K562 (cell line): ENCODE measurements around the gene TRNAU1AP. TPM values are rescaled to one million over a fixed set of nuclear protein-coding genes. Genes with fewer than 3 reads are reported as not detected.

ENCODE experiments used
- C11orf30 ChIP-seq: fragments of 450-650 bp; IDR thresholded peaks from 2 replicates; pipeline ENCODE4 v1.6.1; 2016; ENCODE audit warnings: low read depth, mild to moderate bottlenecking
- E2F6 ChIP-seq, 2 experiments: IDR thresholded peaks; 2 replicates each; pipeline ENCODE4 v1.6.1; 2011; ENCODE audit warnings: borderline replicate concordance in 1 of 2, control low read depth in 1 of 2, low read depth in 1 of 2, low read length in 1 of 2, mild to moderate bottlenecking in 1 of 2, mixed read lengths in 1 of 2, moderate library complexity in 1 of 2; ENCODE audit not compliant: insufficient read depth in 1 of 2, insufficient read length in 1 of 2, poor library complexity in 1 of 2, severe bottlenecking in 1 of 2; ENCODE audit errors: extremely low read depth in 1 of 2
- EWSR1 ChIP-seq: fragments of 450-650 bp; IDR thresholded peaks from 2 replicates; pipeline ENCODE4 v1.6.1; 2018; ENCODE audit warnings: borderline replicate concordance, mild to moderate bottlenecking, low read depth, moderate library complexity; ENCODE audit not compliant: partially characterized antibody
- ID3 ChIP-seq, 2 experiments: fragments of 250-450 bp in 1 of 2; fragments of 450-650 bp in 1 of 2; sonication (Bioruptor Pico) in 1 of 2; IDR thresholded peaks; 2 replicates each; pipeline versions ENCODE4 v1.6.1 to v1.8.0; 2016 to 2021; ENCODE audit warnings: mild to moderate bottlenecking in 2 of 2, moderate library complexity in 2 of 2, missing compliant biosample characterization in 1 of 2, missing genetic modification characterization in 1 of 2
- KAT7 ChIP-seq: sonication (generic); formaldehyde crosslinking; IDR thresholded peaks from 2 replicates; pipeline ENCODE4 v1.8.0; 2022; ENCODE audit warnings: missing genetic modification reagents, mild to moderate bottlenecking, borderline replicate concordance
- MAX ChIP-seq: sonication (generic); formaldehyde crosslinking; IDR thresholded peaks from 2 replicates; pipeline ENCODE4 v1.9.0; 2022; ENCODE audit warnings: mild to moderate bottlenecking, missing genetic modification reagents
- NR4A1 ChIP-seq, 2 experiments: fragments of 250-450 bp in 1 of 2; fragments of 450-650 bp in 1 of 2; sonication (Bioruptor Pico) in 1 of 2; IDR thresholded peaks; 2 replicates each; pipeline versions ENCODE4 v1.4.0 to v1.6.1; 2016 to 2020; ENCODE audit warnings: mild to moderate bottlenecking in 2 of 2, missing compliant biosample characterization in 1 of 2, missing genetic modification characterization in 1 of 2, moderate library complexity in 1 of 2
- SETDB1 ChIP-seq: IDR thresholded peaks from one replicate; pipeline ENCODE4 v1.6.1; 2012; ENCODE audit warnings: low read length, control low read depth, inconsistent platforms
- SMARCA4 ChIP-seq: fragments of 450-650 bp; IDR thresholded peaks from 2 replicates; pipeline ENCODE4 v1.6.1; 2016
- SREBF1 ChIP-seq: fragments of 150-350 bp; IDR thresholded peaks from 2 replicates; pipeline ENCODE4 v1.6.1; 2014; ENCODE audit warnings: antibody characterized with exemption, low read depth, low read length, borderline replicate concordance
- SREBF2 ChIP-seq: sonication (generic); formaldehyde crosslinking; IDR thresholded peaks from 2 replicates; pipeline ENCODE4 v1.4.0; 2020; ENCODE audit warnings: mild to moderate bottlenecking, missing genetic modification reagents
- TEAD4 ChIP-seq, 2 experiments: sonication (generic) in 1 of 2; formaldehyde crosslinking in 1 of 2; IDR thresholded peaks; 2 replicates each; pipeline versions ENCODE4 v1.6.1 to v1.8.0; 2012 to 2022; ENCODE audit warnings: borderline replicate concordance in 1 of 2, inconsistent platforms in 1 of 2, low read length in 1 of 2, mild to moderate bottlenecking in 1 of 2, missing genetic modification reagents in 1 of 2
- TRIM28 ChIP-seq: fragments of 450-650 bp; IDR thresholded peaks from 2 replicates; pipeline ENCODE4 v1.6.1; 2017
- TSC22D4 ChIP-seq: fragments of 450-650 bp; IDR thresholded peaks from 2 replicates; pipeline ENCODE4 v1.6.1; 2016; ENCODE audit warnings: missing genetic modification characterization, missing biosample characterization, control low read depth
- XRCC4 ChIP-seq: IDR thresholded peaks from one replicate; pipeline ENCODE4 v1.6.1; 2011; ENCODE audit not compliant: insufficient read depth, insufficient read length; ENCODE audit errors: extremely low read depth
- YBX1 ChIP-seq: fragments of 450-650 bp; IDR thresholded peaks from 2 replicates; pipeline ENCODE4 v1.7.1; 2016; ENCODE audit warnings: mild to moderate bottlenecking
- ZBTB2 ChIP-seq: fragments of 450-650 bp; IDR thresholded peaks from 2 replicates; pipeline ENCODE4 v1.6.1; 2016; ENCODE audit warnings: antibody characterized with exemption
- ZNF347 ChIP-seq: fragments of 450-650 bp; formaldehyde crosslinking; IDR thresholded peaks from 2 replicates; pipeline ENCODE4 v1.4.0; 2020; ENCODE audit warnings: low read depth, mild to moderate bottlenecking, moderate library complexity
- ZNF444 ChIP-seq: fragments of 250-450 bp; sonication (Bioruptor Pico); IDR thresholded peaks from 2 replicates; pipeline ENCODE4 v1.4.0; 2020; ENCODE audit warnings: mild to moderate bottlenecking, moderate library complexity
- ZNF76 ChIP-seq: fragments of 250-450 bp; sonication (Bioruptor Pico); IDR thresholded peaks from 2 replicates; pipeline ENCODE4 v1.4.0; 2020; ENCODE audit warnings: mild to moderate bottlenecking, moderate library complexity, borderline replicate concordance
- ZNF766 ChIP-seq: fragments of 200-800 bp; sonication (Bioruptor generic); conservative IDR thresholded peaks from 2 replicates; pipeline ENCODE4 v1.6.1; 2016; ENCODE audit warnings: missing genetic modification characterization, missing compliant biosample characterization
- polyA plus RNA-seq, 8 experiments: library from polyadenylated mRNA; depleted of rRNA in 4 of 8; stranded (reverse) in 5 of 8; unstranded in 3 of 8; fragments of >200 nt; fragmentation: Nextera tagmentation in 2 of 8; fragmentation: Illumina TruSeq in 1 of 8; extraction: Ambion mirVana in 2 of 8; extraction: Trizol in 1 of 8; gene quantifications; 2 replicates each; pipeline versions ENCODE4 v1.2.1 to v1.2.3, GENCODE V29; 2011 to 2014; ENCODE audit warnings: inconsistent platforms in 1 of 8, missing spikeins in 1 of 8
- total RNA-seq, 7 experiments: library from RNA; depleted of rRNA in 6 of 7; stranded (reverse); fragments of >200 nt in 6 of 7; fragmentation: Illumina TruSeq in 2 of 7; extraction: Trizol in 2 of 7; gene quantifications; 2 replicates each; pipeline versions ENCODE4 v1.2.1 to v1.2.3, GENCODE V29; 2011 to 2021; ENCODE audit warnings: low replicate concordance in 1 of 7
- TF ChIP-seq, protein P1 (sequence below): sonication (generic); formaldehyde crosslinking; IDR thresholded peaks from 2 replicates; pipeline ENCODE4 v1.4.0; 2020; ENCODE audit warnings: mild to moderate bottlenecking, missing genetic modification reagents

Gene TRNAU1AP
- total and polyA plus RNA-seq, 9 of the 15 experiments (the other 6 are each of a cell fraction or from before 2014, with no cell fraction given): 34.9 to 110 (median 46.3) TPM

GRCh38 chr1:28518745-28519341, 34.0 kb upstream of the TRNAU1AP start (continued):
- no peak for TF ChIP-seq EWSR1
- no peak for TF ChIP-seq ZNF766 (CRISPR knock-in tag)
- no peak for TF ChIP-seq NR4A1 (CRISPR knock-in tag; IDR thresholded peaks at IDR 0.05)
- TF ChIP-seq NR4A1 (tag; IDR thresholded peaks at IDR 0.05): peak; percentile 30; the same call in 1 of the 2 replicates
- TF ChIP-seq ZNF347: no peak
- TF ChIP-seq, protein P1, sequence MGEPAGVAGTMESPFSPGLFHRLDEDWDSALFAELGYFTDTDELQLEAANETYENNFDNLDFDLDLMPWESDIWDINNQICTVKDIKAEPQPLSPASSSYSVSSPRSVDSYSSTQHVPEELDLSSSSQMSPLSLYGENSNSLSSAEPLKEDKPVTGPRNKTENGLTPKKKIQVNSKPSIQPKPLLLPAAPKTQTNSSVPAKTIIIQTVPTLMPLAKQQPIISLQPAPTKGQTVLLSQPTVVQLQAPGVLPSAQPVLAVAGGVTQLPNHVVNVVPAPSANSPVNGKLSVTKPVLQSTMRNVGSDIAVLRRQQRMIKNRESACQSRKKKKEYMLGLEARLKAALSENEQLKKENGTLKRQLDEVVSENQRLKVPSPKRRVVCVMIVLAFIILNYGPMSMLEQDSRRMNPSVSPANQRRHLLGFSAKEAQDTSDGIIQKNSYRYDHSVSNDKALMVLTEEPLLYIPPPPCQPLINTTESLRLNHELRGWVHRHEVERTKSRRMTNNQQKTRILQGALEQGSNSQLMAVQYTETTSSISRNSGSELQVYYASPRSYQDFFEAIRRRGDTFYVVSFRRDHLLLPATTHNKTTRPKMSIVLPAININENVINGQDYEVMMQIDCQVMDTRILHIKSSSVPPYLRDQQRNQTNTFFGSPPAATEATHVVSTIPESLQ (CRISPR knock-in tag): peak; percentile 94
- TF ChIP-seq SMARCA4: peak; percentile 33; the same call in 1 of the 2 replicates
- peak; percentile 64 for TF ChIP-seq ZBTB2
- TF ChIP-seq SREBF2 (CRISPR knock-in tag): 0 out of 2 replicates have a peak, but pooled peaks have one; percentile 88
- TF ChIP-seq XRCC4: no peak
- peak; percentile 93 for TF ChIP-seq MAX (CRISPR knock-in tag)
- TF ChIP-seq SREBF1: no peak
- peak in 1 of 2 experiments; percentile 54 for TF ChIP-seq E2F6 (IDR thresholded peaks at IDR 0.05; ENCODE audit: borderline replicate concordance in 1 of 2, extremely low read depth in 1 of 2, insufficient read depth in 1 of 2, insufficient read length in 1 of 2, low read depth in 1 of 2, low read length in 1 of 2, poor library complexity in 1 of 2, severe bottlenecking in 1 of 2)
- TF ChIP-seq YBX1: no peak
- TF ChIP-seq KAT7 (CRISPR knock-in tag): peak; percentile 65; the same call in 1 of the 2 replicates
- no peak for TF ChIP-seq ZNF444 (CRISPR knock-in tag)
- 0 out of 2 replicates have a peak, but pooled peaks have one; percentile 12 for TF ChIP-seq TRIM28
- no peak for TF ChIP-seq TEAD4 (IDR thresholded peaks at IDR 0.05; ENCODE audit: low read length)
- no peak for TF ChIP-seq TEAD4 (CRISPR knock-in tag; IDR thresholded peaks at IDR 0.05; ENCODE audit: borderline replicate concordance)
- no peak for TF ChIP-seq ID3 (CRISPR knock-in tag; IDR thresholded peaks at IDR 0.05)
- TF ChIP-seq ID3 (tag; IDR thresholded peaks at IDR 0.05): peak; percentile 62; the same call in 1 of the 2 replicates
- peak; percentile 33; the same call in 1 of the 2 replicates for TF ChIP-seq C11orf30
- TF ChIP-seq SETDB1: no peak
- TF ChIP-seq ZNF76: no peak
- TF ChIP-seq TSC22D4 (tag): no peak
